Measurements from ENCODE around the gene MYB.

MYB gene

DNA sequence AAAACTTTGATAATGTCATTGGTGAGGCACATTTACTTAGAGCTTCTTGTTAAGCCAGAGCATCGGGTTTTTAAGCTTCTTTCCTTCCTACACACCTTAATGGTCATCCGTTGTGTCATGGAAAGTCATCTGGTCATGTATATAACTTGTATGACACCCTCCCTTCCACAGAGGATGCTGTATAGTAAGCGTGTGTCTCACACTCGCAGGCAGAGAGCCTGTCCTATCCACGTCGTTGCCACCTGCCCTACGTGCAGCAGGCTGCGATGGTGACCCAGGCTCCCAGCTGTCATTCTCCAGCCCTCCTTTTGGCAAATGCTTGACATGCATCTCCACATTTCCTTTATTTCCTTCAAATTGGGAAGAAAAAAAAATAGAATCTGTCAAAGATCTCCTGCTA is 85.6 kb downstream of the MYB start:
- Histone ChIP-seq H3K4me3 (ENCODE audit: low read depth, low read length) (no peak overlapping the region), H3K9me3 (ENCODE audit: control insufficient read depth, insufficient read depth, low read depth, low read length) (no peaks in the 10 kb centered on the region), H3K4me1 (ENCODE audit: control insufficient read depth, insufficient read depth, low read length) (no peaks in the 10 kb centered on the region), H3K36me3 (ENCODE audit: control insufficient read depth in 2 of 2, insufficient read depth in 1 of 2, low read length in 2 of 2) (no peaks in the 10 kb centered on the region), H3K27ac (ENCODE audit: extremely low read depth, low read depth, low read length) (no peak overlapping the region)
- TF ChIP-seq MZF1 (tag by site-specific recombination; IDR thresholded peaks at IDR 0.05; ENCODE audit: borderline replicate concordance), result no peak
- TF ChIP-seq TSHZ1 (tag by site-specific recombination; IDR thresholded peaks at IDR 0.05; ENCODE audit: borderline replicate concordance), result no peak
- TF ChIP-seq SCRT1 (tag by site-specific recombination; IDR thresholded peaks at IDR 0.05; ENCODE audit: borderline replicate concordance), result no peak
- TF ChIP-seq ZNF777 (tag by site-specific recombination; IDR thresholded peaks at IDR 0.05; ENCODE audit: borderline replicate concordance), result no peak
- TF ChIP-seq REST (tag by site-specific recombination; IDR thresholded peaks at IDR 0.05), result no peak
- TF ChIP-seq, protein P1, sequence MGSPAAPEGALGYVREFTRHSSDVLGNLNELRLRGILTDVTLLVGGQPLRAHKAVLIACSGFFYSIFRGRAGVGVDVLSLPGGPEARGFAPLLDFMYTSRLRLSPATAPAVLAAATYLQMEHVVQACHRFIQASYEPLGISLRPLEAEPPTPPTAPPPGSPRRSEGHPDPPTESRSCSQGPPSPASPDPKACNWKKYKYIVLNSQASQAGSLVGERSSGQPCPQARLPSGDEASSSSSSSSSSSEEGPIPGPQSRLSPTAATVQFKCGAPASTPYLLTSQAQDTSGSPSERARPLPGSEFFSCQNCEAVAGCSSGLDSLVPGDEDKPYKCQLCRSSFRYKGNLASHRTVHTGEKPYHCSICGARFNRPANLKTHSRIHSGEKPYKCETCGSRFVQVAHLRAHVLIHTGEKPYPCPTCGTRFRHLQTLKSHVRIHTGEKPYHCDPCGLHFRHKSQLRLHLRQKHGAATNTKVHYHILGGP (tag by site-specific recombination; IDR thresholded peaks at IDR 0.05), result no peak
- TF ChIP-seq ZNF175 (tag by site-specific recombination; IDR thresholded peaks at IDR 0.05), result no peak
- POLR2A ChIA-PET, result no interaction called here
- CTCF ChIA-PET, result interaction anchor here (0.8 to 1.1 kb wide), 3 partner anchors 10 to 53 kb away, joined by 3 to 5 read pairs (median 3); no protein-coding TSS in a partner anchor

GRCh38 chr6:135267085-135267484 is 86.0 kb downstream of the MYB start:
- no peak overlapping the region for H3K4me3 ChIP-seq (ENCODE audit: low read depth, low read length)
- no peaks in the 10 kb centered on the region for H3K4me1 ChIP-seq (ENCODE audit: control insufficient read depth, insufficient read depth, low read length)
- no peak overlapping the region for H3K27ac ChIP-seq (ENCODE audit: extremely low read depth, low read depth, low read length)
- no peaks in the 10 kb centered on the region for H3K36me3 ChIP-seq (ENCODE audit: control insufficient read depth in 2 of 2, insufficient read depth in 1 of 2, low read length in 2 of 2)
- no peaks in the 10 kb centered on the region for H3K9me3 ChIP-seq (ENCODE audit: control insufficient read depth, insufficient read depth, low read depth, low read length)
- CTCF ChIA-PET, result interaction anchor here (0.6 to 1.1 kb wide), 5 partner anchors 9 to 53 kb away, joined by 3 to 5 read pairs (median 3); no protein-coding TSS in a partner anchor
- POLR2A ChIA-PET, result no interaction called here
- no peak for TF ChIP-seq ZBTB17 (tag by site-specific recombination; IDR thresholded peaks at IDR 0.05)
- TF ChIP-seq, protein P2, sequence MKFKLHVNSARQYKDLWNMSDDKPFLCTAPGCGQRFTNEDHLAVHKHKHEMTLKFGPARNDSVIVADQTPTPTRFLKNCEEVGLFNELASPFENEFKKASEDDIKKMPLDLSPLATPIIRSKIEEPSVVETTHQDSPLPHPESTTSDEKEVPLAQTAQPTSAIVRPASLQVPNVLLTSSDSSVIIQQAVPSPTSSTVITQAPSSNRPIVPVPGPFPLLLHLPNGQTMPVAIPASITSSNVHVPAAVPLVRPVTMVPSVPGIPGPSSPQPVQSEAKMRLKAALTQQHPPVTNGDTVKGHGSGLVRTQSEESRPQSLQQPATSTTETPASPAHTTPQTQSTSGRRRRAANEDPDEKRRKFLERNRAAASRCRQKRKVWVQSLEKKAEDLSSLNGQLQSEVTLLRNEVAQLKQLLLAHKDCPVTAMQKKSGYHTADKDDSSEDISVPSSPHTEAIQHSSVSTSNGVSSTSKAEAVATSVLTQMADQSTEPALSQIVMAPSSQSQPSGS (tag by site-specific recombination; IDR thresholded peaks at IDR 0.05; ENCODE audit: low read depth), result no peak
- TF ChIP-seq ZNF776 (tag by site-specific recombination; IDR thresholded peaks at IDR 0.05; ENCODE audit: borderline replicate concordance), result no peak
- no peak for TF ChIP-seq ZNF555 (tag by site-specific recombination; conservative IDR thresholded peaks at IDR 0.05)

Measured in HEK293 (cell line).